HepG2 (cell line): ENCODE results near the gene KPNB1. TPM values are rescaled to one million over a fixed set of nuclear protein-coding genes. Genes with fewer than 3 reads are reported as not detected.
A peak's percentile ranks its signal among the peaks of the same experiment; 100 is the strongest.

ENCODE experiments used
- ATAC-seq: fragments of 200-7000 bp; cut with Tn5 transposase; 3 replicates; pipeline ENCODE4 v1.9.1; 2020; ENCODE audit warnings: mild to moderate bottlenecking, moderate library complexity
- BruUV-seq: library from RNA; stranded (reverse); fragments of 400-500 nt; replicated peaks from 2 replicates; lab custom pipeline; 2021; lab: Mats Ljungman, UMichigan
- CTCF ChIA-PET: fragments of 300-600 bp; formaldehyde crosslinking; extraction: SDS; loops from one replicate; lab custom pipeline; 2021; ENCODE audit warnings: low total read pairs, inconsistent platforms, low intra/inter-chr PET ratio; lab: Yijun Ruan, JAX
- POLR2A ChIA-PET: fragments of 350-600 bp; sonication (Branson Sonifier 250); formaldehyde crosslinking; loops from one replicate; lab custom pipeline; 2020; ENCODE audit warnings: antibody characterized with exemption, inconsistent platforms; lab: Yijun Ruan, JAX
- DNase-seq: peaks from one replicate; pipeline ENCODE4 v3.0.0-alpha.2; 2015; ENCODE audit warnings: low spot score
- FAIRE-seq: peaks from 3 replicates; lab custom pipeline; 2011; peaks lifted over from hg19 to GRCh38; lab: Jason Lieb, UNC
- H2AFZ ChIP-seq: one replicate; pipeline ENCODE4 v1.6.1; 2011; ENCODE audit warnings: low read length, inconsistent platforms
- H3K27ac ChIP-seq: fragments of 300-600 bp; 3 replicates; pipeline ENCODE4 v1.8.0; 2011; ENCODE audit warnings: mixed run types, mild to moderate bottlenecking, mixed read lengths, low read length, inconsistent platforms; ENCODE audit not compliant: insufficient read depth; ENCODE audit errors: extremely low read length
- H3K27me3 ChIP-seq, 2 experiments: fragments of 200-600 bp in 1 of 2; 2 replicates in 1 of 2; 3 replicates in 1 of 2; pipeline versions ENCODE4 v1.6.0 to v1.8.0; 2011; ENCODE audit warnings: low read length in 2 of 2, mild to moderate bottlenecking in 2 of 2, moderate library complexity in 2 of 2, inconsistent platforms in 1 of 2; ENCODE audit not compliant: insufficient read depth in 2 of 2, control insufficient read depth in 1 of 2
- H3K36me3 ChIP-seq, 2 experiments: fragments of 200-600 bp in 1 of 2; replicated peaks in 1 of 2; 2 replicates in 1 of 2; 3 replicates in 1 of 2; pipeline versions ENCODE4 v1.5.1 to v1.8.0; 2011; ENCODE audit warnings: low read length in 2 of 2, inconsistent platforms in 1 of 2; ENCODE audit not compliant: insufficient read depth in 2 of 2, control insufficient read depth in 1 of 2
- H3K4me1 ChIP-seq: 2 replicates; pipeline ENCODE4 v1.5.1; 2012; ENCODE audit warnings: low read length, inconsistent platforms; ENCODE audit not compliant: insufficient read depth
- H3K4me2 ChIP-seq: 2 replicates; pipeline ENCODE4 v1.6.0; 2011; ENCODE audit warnings: low read depth, low read length, inconsistent platforms
- H3K4me3 ChIP-seq, 3 experiments: fragments of 200-600 bp in 1 of 3; sonication (generic), shearing (Covaris generic) in 1 of 3; replicated peaks in 1 of 3; 2 replicates each; pipeline ENCODE4 v1.5.1; 2011 to 2016; ENCODE audit warnings: low read length in 3 of 3, inconsistent platforms in 2 of 3, low read depth in 2 of 3, mild to moderate bottlenecking in 2 of 3, control low read depth in 1 of 3, mixed read lengths in 1 of 3; ENCODE audit not compliant: insufficient read depth in 1 of 3
- H3K79me2 ChIP-seq: one replicate; pipeline ENCODE4 v1.6.1; 2011; ENCODE audit warnings: low read length, inconsistent platforms; ENCODE audit not compliant: insufficient read depth
- H3K9ac ChIP-seq: 2 replicates; pipeline ENCODE4 v1.6.0; 2011; ENCODE audit warnings: mild to moderate bottlenecking, low read depth, low read length, inconsistent platforms; ENCODE audit not compliant: insufficient read depth
- H3K9me3 ChIP-seq: 2 replicates; pipeline ENCODE4 v1.5.1; 2012; ENCODE audit warnings: mild to moderate bottlenecking, low read length
- H4K20me1 ChIP-seq: 2 replicates; pipeline ENCODE4 v1.6.0; 2011; ENCODE audit warnings: inconsistent platforms, mild to moderate bottlenecking, low read length, moderate library complexity; ENCODE audit not compliant: insufficient read depth
- ATF7 ChIP-seq, 2 experiments: fragments of 450-650 bp in 1 of 2; sonication (generic) in 1 of 2; formaldehyde crosslinking in 1 of 2; IDR thresholded peaks; 2 replicates each; pipeline versions ENCODE4 v1.4.0 to v1.6.1; 2016 to 2020; ENCODE audit warnings: antibody characterized with exemption in 1 of 2, mild to moderate bottlenecking in 1 of 2, missing genetic modification reagents in 1 of 2
- BHLHE40 ChIP-seq: IDR thresholded peaks from 2 replicates; pipeline ENCODE4 v1.6.1; 2011; ENCODE audit warnings: low read length, improper control_type of control experiment
- NR2C2 ChIP-seq: sonication (generic); formaldehyde crosslinking; IDR thresholded peaks from 2 replicates; pipeline ENCODE4 v1.4.0; 2020; ENCODE audit warnings: missing genetic modification reagents, mild to moderate bottlenecking, moderate library complexity, borderline replicate concordance
- SRSF4 ChIP-seq: fragments of 200-400 bp; formaldehyde crosslinking; IDR thresholded peaks from one replicate; pipeline ENCODE4 v1.6.1; 2018; ENCODE audit warnings: mild to moderate bottlenecking, low read depth, low read length, moderate library complexity; ENCODE audit not compliant: poor library complexity, severe bottlenecking
- WGBS: methylation state at CpG from one replicate; pipeline ENCODE4 v1.1.6; 2017; ENCODE audit warnings: low lambda C conversion rate; 5-methylcytosine and 5-hydroxymethylcytosine counted together
- in situ Hi-C: cut with HindIII; loops from 2 replicates; pipeline ENCODE4 v1.10.0; 2017; ENCODE audit warnings: low pct_unique_long_range_greater_than_20kb; ENCODE audit not compliant: extremely low pct_ligation_motif_present
- intact Hi-C: fragments of 100-400 bp; cut with micrococcal nuclease; formaldehyde crosslinking; loops from one replicate; pipeline ENCODE4 v1.10.0; 2022; ENCODE audit not compliant: unreplicated experiment
- polyA plus RNA-seq, 8 experiments: library from polyadenylated mRNA; depleted of rRNA in 3 of 8; stranded (reverse) in 7 of 8; unstranded in 1 of 8; fragments of >200 nt; fragmentation: Illumina TruSeq in 4 of 8; extraction: Trizol in 4 of 8; gene quantifications; 2 replicates each; pipeline versions ENCODE4 v1.2.1 to v1.2.3, GENCODE V29; 2011 to 2016; ENCODE audit warnings: low read depth in 4 of 8, missing spikeins in 1 of 8, mixed read lengths in 1 of 8; ENCODE audit not compliant: insufficient read depth in 1 of 8
- total RNA-seq, 5 experiments: library from RNA; depleted of rRNA; stranded (reverse); fragments of >200 nt; fragmentation: Illumina TruSeq; extraction: Trizol; gene quantifications; 2 replicates each; pipeline ENCODE4 v1.2.3, GENCODE V29; 2016; ENCODE audit warnings: low read depth in 1 of 5
- TF ChIP-seq, protein P1 (sequence below): fragments of 450-650 bp; IDR thresholded peaks from 2 replicates; pipeline ENCODE4 v1.6.1; 2016
- TF ChIP-seq, protein P2 (sequence below), 2 experiments: IDR thresholded peaks; 2 replicates each; pipeline ENCODE4 v1.6.1; 2011 to 2012; ENCODE audit warnings: low read length in 2 of 2, borderline replicate concordance in 1 of 2, low read depth in 1 of 2, mild to moderate bottlenecking in 1 of 2, moderate library complexity in 1 of 2

KPNB1 gene
- total and polyA plus RNA-seq, 2 of the 13 experiments (the other 11 are each of a cell fraction or from before 2014, with no cell fraction given) = 164 to 424 TPM

DNA sequence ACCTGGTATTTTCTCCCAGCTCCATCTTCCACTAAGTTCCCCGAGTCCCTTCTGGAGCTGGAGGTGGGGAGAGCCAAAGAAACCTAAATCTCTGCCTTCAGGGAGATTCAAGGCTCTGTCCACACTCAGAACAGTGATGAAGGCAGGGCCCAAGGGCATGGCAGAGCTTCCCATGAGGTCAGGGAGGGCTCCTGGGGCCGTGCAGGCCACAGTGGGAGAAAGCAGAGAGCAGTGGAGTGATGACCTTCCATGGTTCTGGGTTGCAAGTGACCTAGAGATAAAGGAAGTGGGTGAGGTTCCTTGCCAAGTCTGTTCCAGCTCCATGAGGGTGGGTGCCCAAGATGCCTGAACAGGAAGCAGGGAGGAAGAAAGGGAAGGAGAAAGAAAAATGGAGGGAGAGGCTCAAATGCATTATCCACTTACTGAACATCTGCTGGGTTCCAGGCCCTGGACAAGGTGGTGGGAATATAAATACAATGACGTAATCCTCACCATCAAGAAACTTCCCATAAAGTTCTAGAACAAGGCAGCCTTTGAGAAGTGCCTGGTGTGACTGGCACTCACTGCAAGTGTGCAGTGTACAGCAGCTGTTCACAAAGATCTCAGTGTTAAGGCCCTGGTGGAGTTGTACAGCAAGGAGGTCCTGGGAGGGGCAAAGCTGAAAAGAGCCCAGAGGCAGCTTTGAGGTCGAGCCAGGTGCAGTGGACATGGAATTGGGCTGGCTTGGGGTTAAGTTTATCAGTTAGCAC, 57.5 kb downstream of the KPNB1 start:
- H3K79me2 ChIP-seq = no peaks in the 10 kb centered on the region
- FAIRE-seq = no peak
- TF ChIP-seq ATF7 (IDR thresholded peaks at IDR 0.05) (peak; percentile 96), ATF7 (CRISPR knock-in tag; IDR thresholded peaks at IDR 0.05) (no peak), BHLHE40 (0 out of 2 replicates have a peak, but pooled peaks have one; percentile 12)
- TF ChIP-seq, protein P1, sequence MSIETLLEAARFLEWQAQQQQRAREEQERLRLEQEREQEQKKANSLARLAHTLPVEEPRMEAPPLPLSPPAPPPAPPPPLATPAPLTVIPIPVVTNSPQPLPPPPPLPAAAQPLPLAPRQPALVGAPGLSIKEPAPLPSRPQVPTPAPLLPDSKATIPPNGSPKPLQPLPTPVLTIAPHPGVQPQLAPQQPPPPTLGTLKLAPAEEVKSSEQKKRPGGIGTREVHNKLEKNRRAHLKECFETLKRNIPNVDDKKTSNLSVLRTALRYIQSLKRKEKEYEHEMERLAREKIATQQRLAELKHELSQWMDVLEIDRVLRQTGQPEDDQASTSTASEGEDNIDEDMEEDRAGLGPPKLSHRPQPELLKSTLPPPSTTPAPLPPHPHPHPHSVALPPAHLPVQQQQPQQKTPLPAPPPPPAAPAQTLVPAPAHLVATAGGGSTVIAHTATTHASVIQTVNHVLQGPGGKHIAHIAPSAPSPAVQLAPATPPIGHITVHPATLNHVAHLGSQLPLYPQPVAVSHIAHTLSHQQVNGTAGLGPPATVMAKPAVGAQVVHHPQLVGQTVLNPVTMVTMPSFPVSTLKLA = no peak
- in situ Hi-C loops (no loop called here), intact Hi-C loops (no loop called here)
- ChIA-PET POLR2A (no interaction called here), CTCF (no interaction called here)
- no peaks in the 10 kb centered on the region for H3K9me3 ChIP-seq
- no peaks in the 10 kb centered on the region for H3K36me3 ChIP-seq
- H4K20me1 ChIP-seq = no peaks in the 10 kb centered on the region
- peaks cover 7% of the 10 kb centered on the region for H3K4me1 ChIP-seq
- no peak overlapping the region for H3K4me2 ChIP-seq
- H2AFZ ChIP-seq = no peak overlapping the region
- DNase-seq = peak; percentile 32
- no peak overlapping the region for H3K27ac ChIP-seq
- BruUV-seq = no TSS peak
- no peak overlapping the region for H3K9ac ChIP-seq
- WGBS = 39% methylated on average over 4 of the region's 4 CpGs
- peak; percentile 15; the same call in 1 of the 3 replicates for ATAC-seq
- no peaks in the 10 kb centered on the region for H3K27me3 ChIP-seq
- no peak overlapping the region for H3K4me3 ChIP-seq

DNA sequence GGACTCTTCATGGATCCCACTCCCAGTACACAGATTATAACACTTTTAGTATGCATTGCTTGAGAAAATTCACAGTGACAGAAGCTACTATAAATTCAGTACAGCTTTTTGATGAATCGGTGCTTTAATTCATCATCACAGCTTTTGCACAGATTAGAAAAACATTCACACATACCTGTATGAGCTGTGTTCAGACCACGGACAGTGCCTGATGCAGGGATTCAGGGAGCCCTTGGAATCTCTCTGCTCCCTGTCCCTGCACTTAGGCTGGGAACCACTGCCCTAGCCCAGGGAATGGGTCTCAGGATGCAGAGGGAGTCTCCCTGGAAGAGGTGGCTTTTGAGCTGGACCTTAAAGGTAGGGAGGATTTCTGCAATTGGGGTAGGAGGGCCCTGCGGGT, 58.2 kb downstream of the KPNB1 start:
- H4K20me1 ChIP-seq = no peaks in the 10 kb centered on the region
- ChIA-PET POLR2A (no interaction called here), CTCF (no interaction called here)
- no peak for ATAC-seq
- H3K4me1 ChIP-seq = peaks cover 14% of the 10 kb centered on the region
- no peak for DNase-seq
- H3K9me3 ChIP-seq = no peaks in the 10 kb centered on the region
- no peak overlapping the region for H3K9ac ChIP-seq
- TF ChIP-seq NR2C2 (CRISPR knock-in tag) (no peak), SRSF4 (no peak)
- TF ChIP-seq, protein P2, sequence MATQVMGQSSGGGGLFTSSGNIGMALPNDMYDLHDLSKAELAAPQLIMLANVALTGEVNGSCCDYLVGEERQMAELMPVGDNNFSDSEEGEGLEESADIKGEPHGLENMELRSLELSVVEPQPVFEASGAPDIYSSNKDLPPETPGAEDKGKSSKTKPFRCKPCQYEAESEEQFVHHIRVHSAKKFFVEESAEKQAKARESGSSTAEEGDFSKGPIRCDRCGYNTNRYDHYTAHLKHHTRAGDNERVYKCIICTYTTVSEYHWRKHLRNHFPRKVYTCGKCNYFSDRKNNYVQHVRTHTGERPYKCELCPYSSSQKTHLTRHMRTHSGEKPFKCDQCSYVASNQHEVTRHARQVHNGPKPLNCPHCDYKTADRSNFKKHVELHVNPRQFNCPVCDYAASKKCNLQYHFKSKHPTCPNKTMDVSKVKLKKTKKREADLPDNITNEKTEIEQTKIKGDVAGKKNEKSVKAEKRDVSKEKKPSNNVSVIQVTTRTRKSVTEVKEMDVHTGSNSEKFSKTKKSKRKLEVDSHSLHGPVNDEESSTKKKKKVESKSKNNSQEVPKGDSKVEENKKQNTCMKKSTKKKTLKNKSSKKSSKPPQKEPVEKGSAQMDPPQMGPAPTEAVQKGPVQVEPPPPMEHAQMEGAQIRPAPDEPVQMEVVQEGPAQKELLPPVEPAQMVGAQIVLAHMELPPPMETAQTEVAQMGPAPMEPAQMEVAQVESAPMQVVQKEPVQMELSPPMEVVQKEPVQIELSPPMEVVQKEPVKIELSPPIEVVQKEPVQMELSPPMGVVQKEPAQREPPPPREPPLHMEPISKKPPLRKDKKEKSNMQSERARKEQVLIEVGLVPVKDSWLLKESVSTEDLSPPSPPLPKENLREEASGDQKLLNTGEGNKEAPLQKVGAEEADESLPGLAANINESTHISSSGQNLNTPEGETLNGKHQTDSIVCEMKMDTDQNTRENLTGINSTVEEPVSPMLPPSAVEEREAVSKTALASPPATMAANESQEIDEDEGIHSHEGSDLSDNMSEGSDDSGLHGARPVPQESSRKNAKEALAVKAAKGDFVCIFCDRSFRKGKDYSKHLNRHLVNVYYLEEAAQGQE (IDR thresholded peaks at IDR 0.05; ENCODE audit: borderline replicate concordance in 1 of 2, low read depth in 1 of 2, low read length in 2 of 2) = peak in 1 of 2 experiments; percentile 50; a peak in 1 of 4 replicates
- 64% methylated on average over 3 of the region's 3 CpGs for WGBS
- H3K36me3 ChIP-seq = no peaks in the 10 kb centered on the region
- no peak overlapping the region for H2AFZ ChIP-seq
- FAIRE-seq = no peak
- no peak overlapping the region for H3K4me2 ChIP-seq
- no TSS peak for BruUV-seq
- H3K27ac ChIP-seq = no peak overlapping the region
- intact Hi-C loops = no loop called here
- no peak overlapping the region for H3K4me3 ChIP-seq
- no peaks in the 10 kb centered on the region for H3K79me2 ChIP-seq
- H3K27me3 ChIP-seq = no peaks in the 10 kb centered on the region
- in situ Hi-C loops = no loop called here
